Activated naive CD4-positive, alpha-beta T cell treated with anti-CD3 and anti-CD28 coated beads, Interleukin-2, amount 50 U/mL, for 24 hours (primary cell): ENCODE results near the gene MAML2.

ENCODE experiments used
- H3K27ac Mint-ChIP-seq: one replicate; pipeline ENCODE4 v1.8.0; 2021; ENCODE audit warnings: mild to moderate bottlenecking, mixed read lengths
- H3K27me3 Mint-ChIP-seq: one replicate; pipeline ENCODE4 v1.8.0; 2021; ENCODE audit warnings: mixed read lengths
- H3K36me3 Mint-ChIP-seq: one replicate; pipeline ENCODE4 v1.8.0; 2021; ENCODE audit warnings: mixed read lengths
- H3K4me1 Mint-ChIP-seq: one replicate; pipeline ENCODE4 v1.8.0; 2021; ENCODE audit warnings: mixed read lengths
- H3K4me3 Mint-ChIP-seq: one replicate; pipeline ENCODE4 v1.8.0; 2021; ENCODE audit warnings: mild to moderate bottlenecking, mixed read lengths
- H3K9me3 Mint-ChIP-seq: one replicate; pipeline ENCODE4 v1.8.0; 2021; ENCODE audit warnings: mixed read lengths

MAML2 gene

DNA sequence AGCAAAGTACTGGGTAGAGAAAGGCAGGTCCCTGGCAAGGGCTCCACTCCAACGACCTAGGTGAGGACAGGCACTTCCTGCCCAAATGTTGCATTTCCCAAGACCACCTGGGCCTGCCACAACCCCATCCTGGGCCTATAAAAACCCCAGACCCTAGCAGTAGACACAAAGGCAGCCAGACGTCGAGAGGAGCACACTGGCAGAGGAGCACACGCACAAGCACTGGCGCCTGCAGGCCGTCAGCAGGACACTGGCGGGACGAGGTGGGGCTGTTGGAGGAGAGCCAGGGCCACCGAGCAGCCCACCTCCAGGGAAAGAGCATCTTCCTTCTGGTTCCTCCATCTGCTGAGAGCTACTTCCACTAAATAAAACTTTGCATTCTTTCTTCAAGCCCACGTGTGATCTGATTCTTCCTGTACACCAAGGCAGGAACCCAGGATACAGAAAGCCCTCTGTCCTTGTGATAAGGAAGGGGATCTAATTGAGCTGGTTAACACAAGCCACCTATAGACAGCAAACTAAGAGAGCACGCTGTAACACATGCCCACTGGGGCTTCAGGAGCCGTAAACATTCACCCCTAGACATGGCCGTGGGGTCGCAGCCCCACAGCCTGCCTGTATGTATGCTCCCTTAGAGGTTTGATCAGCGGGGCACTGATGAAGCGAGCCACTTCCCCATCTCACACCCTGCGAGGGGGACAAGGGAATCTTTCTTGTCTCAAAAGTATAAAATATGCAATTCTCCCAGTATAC lies 329.4 kb downstream of the MAML2 start:
- Mint-ChIP-seq H3K36me3 (no peaks in the 10 kb centered on the region), H3K27me3 (no peaks in the 10 kb centered on the region), H3K27ac (peak overlapping the region; percentile 96), H3K4me1 (peaks cover 72% of the 10 kb centered on the region), H3K4me3 (peak overlapping the region; percentile 71), H3K9me3 (no peaks in the 10 kb centered on the region)

DNA sequence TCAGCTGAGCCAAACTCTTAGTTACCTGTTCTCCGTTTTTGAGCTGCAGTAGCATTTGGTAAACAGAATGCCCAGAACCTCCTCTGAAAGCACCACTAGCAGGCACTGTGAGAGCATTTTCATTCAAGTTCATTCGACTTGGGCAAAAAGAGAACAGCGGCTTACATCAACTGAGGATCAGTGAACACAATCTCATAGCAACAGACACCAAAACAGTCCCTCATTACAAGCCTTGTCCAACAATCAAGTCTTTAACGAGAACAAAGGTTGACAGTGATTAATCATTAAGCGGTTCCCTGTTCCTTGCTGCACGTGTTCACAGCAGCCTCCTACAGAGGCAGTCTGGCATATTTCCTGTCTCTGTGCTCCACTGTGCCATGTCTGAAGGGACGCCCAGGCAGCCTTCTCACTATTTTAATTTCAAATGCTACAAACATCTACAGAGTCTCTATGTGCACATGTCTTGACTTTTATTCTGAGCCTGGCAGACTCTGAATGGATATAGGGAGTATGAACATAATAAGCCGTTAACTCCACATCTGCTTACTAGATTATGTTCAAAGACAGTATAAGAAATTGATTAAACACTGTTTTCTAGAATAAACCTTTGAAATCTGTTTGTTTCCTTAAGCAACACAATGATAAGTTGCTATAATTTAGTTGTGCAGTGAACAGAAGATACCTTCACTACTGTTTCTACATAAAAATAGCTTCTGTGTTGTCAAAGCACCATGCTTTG lies 330.7 kb downstream of the MAML2 start:
- no peaks in the 10 kb centered on the region for H3K27me3 Mint-ChIP-seq
- peaks cover 77% of the 10 kb centered on the region for H3K4me1 Mint-ChIP-seq
- no peaks in the 10 kb centered on the region for H3K9me3 Mint-ChIP-seq
- peak overlapping the region; percentile 71 for H3K4me3 Mint-ChIP-seq
- H3K36me3 Mint-ChIP-seq = no peaks in the 10 kb centered on the region
- H3K27ac Mint-ChIP-seq = peak overlapping the region; percentile 96

DNA sequence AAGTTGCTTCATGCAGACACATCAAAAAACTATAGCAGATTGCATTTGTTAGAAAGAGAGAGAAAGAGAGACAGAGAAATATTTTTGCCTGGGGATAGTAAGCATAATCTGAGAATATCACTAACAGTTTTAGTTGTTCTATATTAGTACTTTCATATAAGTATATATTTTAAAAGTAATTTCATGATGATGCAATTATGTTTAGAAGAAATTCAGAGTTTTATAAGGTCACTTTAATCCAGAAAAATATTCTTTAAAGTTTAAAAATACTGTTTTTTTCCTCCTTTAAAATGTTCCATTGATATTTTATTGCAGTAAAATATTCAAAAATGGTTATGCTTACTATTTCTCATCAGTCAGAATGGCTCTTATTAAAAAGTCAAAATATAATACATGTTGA lies 332.3 kb downstream of the MAML2 start:
- Mint-ChIP-seq H3K4me1 (peaks cover 68% of the 10 kb centered on the region), H3K9me3 (no peaks in the 10 kb centered on the region), H3K27me3 (no peaks in the 10 kb centered on the region), H3K4me3 (peak overlapping the region; percentile 9), H3K27ac (peak overlapping the region; percentile 92), H3K36me3 (no peaks in the 10 kb centered on the region)

DNA sequence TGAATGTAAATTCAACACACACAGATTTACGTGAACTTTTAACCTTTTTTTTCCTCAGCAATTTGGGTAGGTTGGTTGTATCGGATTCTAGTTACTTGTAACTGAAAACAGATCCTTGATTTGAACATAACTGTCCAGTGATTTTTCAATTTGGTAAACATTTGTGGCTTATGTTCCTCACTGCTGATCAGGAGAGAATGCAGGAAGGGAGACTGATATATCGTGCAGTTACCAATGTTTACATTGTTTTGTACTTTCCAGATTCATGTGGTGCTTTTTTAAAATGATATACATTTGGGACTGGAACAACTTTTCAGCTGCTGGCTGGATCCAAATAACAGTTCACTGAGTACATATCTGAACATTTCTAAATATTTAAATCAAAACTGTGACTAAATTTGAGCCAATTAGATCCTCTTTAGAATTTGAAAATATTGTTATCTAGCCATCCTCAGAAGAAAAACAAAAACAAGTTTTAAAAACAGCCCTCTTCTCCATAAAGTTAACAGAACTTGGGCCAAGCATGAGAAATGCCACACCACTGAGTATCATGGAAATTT lies 334.8 kb downstream of the MAML2 start:
- no peak overlapping the region for H3K4me3 Mint-ChIP-seq
- peaks cover 5% of the 10 kb centered on the region for H3K36me3 Mint-ChIP-seq
- peaks cover 54% of the 10 kb centered on the region for H3K4me1 Mint-ChIP-seq
- no peaks in the 10 kb centered on the region for H3K9me3 Mint-ChIP-seq
- no peaks in the 10 kb centered on the region for H3K27me3 Mint-ChIP-seq
- no peak overlapping the region for H3K27ac Mint-ChIP-seq

DNA sequence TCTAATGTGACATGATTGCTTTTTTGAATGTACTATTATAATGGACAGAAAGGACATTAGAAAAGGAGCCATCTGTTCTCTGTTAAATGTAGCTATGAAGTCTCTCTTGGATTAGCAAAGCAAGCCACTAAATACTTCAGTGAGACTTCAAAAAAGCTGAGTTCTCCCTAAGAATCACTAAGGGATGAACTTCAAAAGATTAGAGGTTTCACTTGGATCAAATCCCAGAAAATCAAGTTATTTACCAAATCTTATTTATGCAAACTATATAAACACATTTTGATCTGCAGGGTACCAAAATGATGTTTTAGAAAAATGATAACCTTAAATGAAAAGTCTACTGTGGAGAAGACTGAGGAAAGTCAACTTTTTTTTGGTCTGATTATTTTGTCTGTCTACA lies 337.0 kb downstream of the MAML2 start:
- Mint-ChIP-seq H3K4me3 (no peak overlapping the region), H3K9me3 (peaks cover 11% of the 10 kb centered on the region), H3K27ac (no peak overlapping the region), H3K27me3 (no peaks in the 10 kb centered on the region), H3K36me3 (peaks cover 19% of the 10 kb centered on the region), H3K4me1 (peaks cover 48% of the 10 kb centered on the region)

DNA sequence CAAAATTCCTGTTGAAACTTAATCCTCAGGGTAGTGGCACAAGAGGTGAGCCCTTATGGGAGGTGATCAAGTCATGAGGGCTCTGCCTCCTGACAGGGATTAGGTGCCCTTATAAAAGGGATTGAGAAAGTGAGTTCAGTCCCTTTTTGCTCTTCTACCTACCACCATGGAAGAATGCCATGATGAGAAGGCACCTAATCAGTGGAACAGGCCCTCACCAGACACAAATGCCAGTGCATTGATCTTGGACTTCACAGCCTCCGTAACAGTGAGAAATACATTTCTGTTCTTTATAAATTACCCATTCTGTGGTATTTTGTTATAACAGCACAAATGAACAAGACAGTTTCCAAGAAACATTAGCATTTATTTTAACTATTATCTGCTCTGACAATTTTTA lies 338.1 kb downstream of the MAML2 start:
- H3K4me1 Mint-ChIP-seq = peaks cover 51% of the 10 kb centered on the region
- H3K4me3 Mint-ChIP-seq = no peak overlapping the region
- peaks cover 11% of the 10 kb centered on the region for H3K9me3 Mint-ChIP-seq
- H3K27me3 Mint-ChIP-seq = no peaks in the 10 kb centered on the region
- no peak overlapping the region for H3K27ac Mint-ChIP-seq
- peaks cover 20% of the 10 kb centered on the region for H3K36me3 Mint-ChIP-seq

DNA sequence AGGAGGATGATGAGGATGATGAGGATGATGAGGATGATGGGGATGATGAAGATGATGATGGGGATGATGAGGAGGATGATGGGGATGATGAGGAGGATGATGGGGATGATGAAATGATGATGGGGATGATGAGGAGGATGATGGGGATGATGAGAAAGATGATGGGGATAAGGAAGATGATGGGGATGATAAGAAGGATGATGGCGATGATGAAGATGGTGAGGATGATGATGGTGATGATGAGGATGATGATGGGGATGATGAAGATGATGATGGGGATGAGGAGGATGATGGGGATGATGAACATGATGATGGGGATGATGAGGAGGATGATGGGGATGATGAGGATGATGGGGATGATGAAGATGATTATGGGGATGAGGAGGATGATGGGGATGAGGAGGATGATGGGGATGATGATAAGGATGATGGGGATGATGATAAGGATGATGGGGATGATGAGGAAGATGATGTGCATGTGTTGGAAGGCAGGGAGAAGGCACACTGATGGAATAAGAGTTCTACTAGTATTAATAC lies 340.2 kb downstream of the MAML2 start:
- peaks cover 11% of the 10 kb centered on the region for H3K9me3 Mint-ChIP-seq
- H3K27ac Mint-ChIP-seq = no peak overlapping the region
- peaks cover 20% of the 10 kb centered on the region for H3K36me3 Mint-ChIP-seq
- no peak overlapping the region for H3K4me3 Mint-ChIP-seq
- peaks cover 57% of the 10 kb centered on the region for H3K4me1 Mint-ChIP-seq
- no peaks in the 10 kb centered on the region for H3K27me3 Mint-ChIP-seq

DNA sequence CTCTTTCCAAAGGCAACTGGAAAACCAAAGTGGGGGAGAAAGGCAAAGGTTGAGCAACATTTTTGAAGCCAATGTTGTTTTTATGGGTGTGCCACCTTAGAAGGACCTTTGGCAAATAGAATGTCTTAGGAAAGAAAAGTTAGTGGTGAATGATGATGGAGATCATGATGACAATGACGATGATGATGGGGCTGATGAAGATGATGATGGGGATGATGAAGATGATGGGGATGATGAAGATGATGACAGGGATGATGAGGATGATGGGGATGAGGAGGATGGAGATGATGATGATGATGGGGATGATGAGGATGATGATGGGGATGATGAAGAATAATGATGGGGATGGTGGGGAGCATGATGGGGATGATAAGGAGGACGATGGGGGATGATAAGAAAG lies 340.7 kb downstream of the MAML2 start:
- Mint-ChIP-seq H3K4me3 (no peak overlapping the region), H3K27ac (no peak overlapping the region), H3K9me3 (peaks cover 11% of the 10 kb centered on the region), H3K4me1 (peaks cover 57% of the 10 kb centered on the region), H3K27me3 (no peaks in the 10 kb centered on the region), H3K36me3 (peaks cover 20% of the 10 kb centered on the region)

DNA sequence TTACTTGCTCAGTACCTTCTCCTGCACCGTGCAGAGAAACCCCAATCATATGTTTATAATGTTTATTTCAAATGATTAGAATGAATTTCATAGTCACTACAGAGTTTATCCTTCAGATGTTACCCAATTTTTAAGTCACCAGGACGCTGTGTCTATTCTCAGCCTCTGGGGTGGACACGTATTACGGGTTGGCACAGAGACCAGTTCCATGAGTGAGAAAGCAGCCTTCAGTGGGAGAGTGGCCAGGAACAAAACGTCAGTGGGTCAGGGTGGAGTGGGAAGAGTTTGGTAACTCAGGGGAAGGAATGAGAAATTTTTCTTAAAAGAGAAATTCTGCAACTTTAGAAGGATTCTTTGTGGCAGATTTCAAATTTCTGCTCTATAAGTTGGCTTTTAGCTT lies 342.0 kb downstream of the MAML2 start:
- Mint-ChIP-seq H3K36me3 (peaks cover 22% of the 10 kb centered on the region), H3K4me1 (peaks cover 59% of the 10 kb centered on the region), H3K27ac (peak overlapping the region; percentile 59), H3K9me3 (peaks cover 11% of the 10 kb centered on the region), H3K27me3 (no peaks in the 10 kb centered on the region), H3K4me3 (no peak overlapping the region)

DNA sequence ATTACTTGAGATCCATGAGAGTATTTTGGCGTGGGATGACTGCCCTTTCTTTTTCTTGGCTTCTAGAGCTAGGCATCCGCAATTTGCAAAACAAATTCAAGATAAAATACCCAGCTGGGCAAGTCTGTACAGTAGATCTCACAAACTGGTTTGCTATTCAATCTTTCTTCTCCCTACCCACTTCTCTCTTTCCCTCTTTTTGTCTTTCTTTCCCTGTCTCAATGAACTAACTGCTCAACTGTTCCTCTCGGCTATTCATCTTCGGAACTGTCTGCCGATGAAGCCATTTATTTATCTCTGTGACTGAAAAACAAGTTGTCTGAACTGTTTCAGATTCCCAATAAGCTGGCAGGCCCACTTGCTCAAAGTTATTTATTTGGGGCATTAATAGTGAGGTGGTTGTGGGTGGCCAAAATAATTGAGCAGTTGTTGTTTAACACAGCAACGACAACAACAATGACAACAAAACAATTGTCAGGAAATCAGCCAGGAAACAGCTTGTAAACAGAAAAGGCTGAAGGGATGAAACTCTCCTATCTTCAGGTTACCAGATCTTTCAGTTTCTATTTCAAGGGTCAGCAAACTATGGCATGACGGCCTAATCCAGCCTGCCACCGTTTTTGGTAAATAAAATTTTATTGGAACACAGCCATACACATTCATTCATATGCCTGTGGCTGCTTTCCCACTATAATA lies 343.1 kb downstream of the MAML2 start:
- Mint-ChIP-seq H3K4me1 (peaks cover 57% of the 10 kb centered on the region), H3K9me3 (peaks cover 11% of the 10 kb centered on the region), H3K36me3 (peaks cover 21% of the 10 kb centered on the region), H3K4me3 (no peak overlapping the region), H3K27ac (peak overlapping the region; percentile 31), H3K27me3 (no peaks in the 10 kb centered on the region)

DNA sequence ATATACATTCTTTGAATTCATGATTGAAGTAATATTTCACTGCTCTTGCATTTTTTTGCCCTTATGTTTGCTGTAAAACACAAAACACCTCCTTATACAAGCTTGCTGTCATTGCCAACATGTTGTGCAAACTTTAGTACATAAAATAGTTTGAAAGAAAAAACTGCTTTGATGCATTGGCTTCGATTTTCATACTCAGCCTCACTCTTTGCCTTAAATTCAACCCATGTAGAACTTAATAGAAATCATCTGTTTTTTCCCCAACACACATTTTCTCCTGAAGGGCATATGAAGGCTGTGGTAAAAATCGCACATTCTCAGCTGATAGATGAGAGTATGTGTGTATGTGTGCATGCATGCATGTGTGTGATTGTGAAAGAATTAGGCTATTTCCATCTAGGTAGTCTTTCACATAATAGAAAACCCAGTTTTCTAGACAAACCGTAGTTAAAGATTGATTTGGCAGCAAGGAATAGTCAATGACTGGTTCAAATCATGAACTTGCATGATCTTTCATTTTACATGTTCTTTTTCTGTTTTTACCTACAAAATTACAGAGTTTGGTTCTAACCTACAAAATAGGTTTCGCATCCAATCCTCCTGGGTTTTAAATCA lies 346.3 kb downstream of the MAML2 start:
- Mint-ChIP-seq H3K27me3 (no peaks in the 10 kb centered on the region), H3K36me3 (peaks cover 12% of the 10 kb centered on the region), H3K4me3 (no peak overlapping the region), H3K27ac (no peak overlapping the region), H3K9me3 (no peaks in the 10 kb centered on the region), H3K4me1 (peaks cover 55% of the 10 kb centered on the region)

DNA sequence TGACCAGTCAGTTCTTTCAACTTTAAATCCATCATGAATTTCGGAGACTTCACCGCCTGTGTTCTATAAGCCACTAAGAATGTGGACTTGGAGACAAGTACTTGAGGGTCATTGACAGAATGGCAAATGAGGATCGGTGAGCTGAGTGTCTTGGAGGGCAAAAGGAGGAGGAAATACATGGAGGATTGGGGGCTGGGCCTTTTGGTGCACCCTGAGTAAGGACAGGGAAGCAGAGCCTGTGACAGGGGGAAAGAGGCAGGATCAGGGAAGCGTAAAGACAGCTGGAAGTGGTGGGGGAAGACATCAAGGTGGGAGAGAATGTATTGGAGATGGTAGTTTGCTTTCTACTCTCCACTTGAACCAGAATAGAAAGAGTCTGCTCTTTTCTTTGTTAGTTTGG lies 348.7 kb downstream of the MAML2 start:
- Mint-ChIP-seq H3K27me3 (no peaks in the 10 kb centered on the region), H3K4me1 (peaks cover 41% of the 10 kb centered on the region), H3K27ac (peak overlapping the region; percentile 69)

DNA sequence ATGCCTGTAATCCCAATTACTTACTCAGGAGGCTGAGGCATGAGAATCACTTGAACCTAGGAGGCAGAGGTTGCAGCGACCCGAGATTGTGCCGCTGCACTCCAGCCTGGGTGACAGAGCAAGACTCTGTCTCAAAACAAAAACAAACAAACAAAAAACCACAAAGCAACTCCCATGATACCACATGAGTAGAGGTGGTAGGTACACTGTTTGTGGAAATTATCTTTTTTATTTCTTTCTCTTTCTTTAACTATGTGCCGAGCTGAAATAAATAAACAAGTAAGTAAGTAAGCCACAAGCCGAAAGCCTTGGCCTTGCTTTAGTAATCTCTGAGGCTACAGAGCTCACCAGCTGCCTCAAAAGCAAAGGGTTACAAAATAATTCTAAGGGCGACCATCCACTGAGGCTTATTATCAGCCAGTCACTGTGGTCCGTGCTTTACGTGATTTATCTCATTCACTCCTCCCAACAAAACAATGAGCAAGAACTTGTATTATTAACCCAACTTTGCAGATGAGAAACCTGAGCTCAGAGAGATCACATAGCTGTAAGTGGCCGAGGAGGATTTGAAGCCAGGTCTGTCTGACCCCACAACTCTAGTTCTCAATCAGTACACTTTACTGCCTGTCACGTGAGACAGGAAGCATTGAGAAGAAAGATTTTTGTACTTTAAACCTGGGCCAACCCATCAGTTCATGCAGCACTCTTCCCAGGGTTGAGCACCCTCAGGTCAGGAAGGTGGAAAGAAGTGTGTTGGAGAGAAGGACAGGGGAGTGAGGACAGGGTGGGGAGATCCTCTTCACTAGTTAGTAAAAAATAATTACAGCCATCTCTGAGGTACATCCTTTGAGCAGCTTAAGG lies 349.3 kb downstream of the MAML2 start:
- Mint-ChIP-seq H3K36me3 (peaks cover 25% of the 10 kb centered on the region), H3K27ac (no peak overlapping the region), H3K27me3 (no peaks in the 10 kb centered on the region), H3K4me3 (no peak overlapping the region), H3K4me1 (peaks cover 38% of the 10 kb centered on the region), H3K9me3 (no peaks in the 10 kb centered on the region)

More for the DNA sequence above, 348.7 kb downstream of the MAML2 start:
- no peak overlapping the region for H3K4me3 Mint-ChIP-seq
- peaks cover 22% of the 10 kb centered on the region for H3K36me3 Mint-ChIP-seq
- H3K9me3 Mint-ChIP-seq = no peaks in the 10 kb centered on the region

DNA sequence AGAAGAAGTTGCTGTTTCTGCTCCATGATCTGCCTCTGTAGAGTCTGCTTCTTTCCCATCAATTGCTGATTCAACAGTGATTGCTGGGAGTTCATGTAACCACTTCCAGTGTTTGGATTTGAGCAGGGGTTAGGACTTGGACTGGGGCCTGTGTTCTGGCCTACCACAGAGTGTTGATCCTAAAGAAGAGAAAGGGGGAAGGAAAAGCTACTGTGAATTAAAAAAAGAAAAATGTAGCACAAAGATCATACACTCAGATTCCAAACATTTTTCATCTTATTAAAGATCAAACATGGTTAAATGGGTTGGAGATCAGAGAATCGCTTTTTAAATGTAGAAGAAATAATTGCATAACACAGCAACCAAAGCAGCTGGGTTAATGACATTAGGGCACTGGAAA lies 351.4 kb downstream of the MAML2 start:
- Mint-ChIP-seq H3K4me1 (peaks cover 32% of the 10 kb centered on the region), H3K4me3 (no peak overlapping the region), H3K27me3 (no peaks in the 10 kb centered on the region), H3K9me3 (no peaks in the 10 kb centered on the region), H3K36me3 (peaks cover 30% of the 10 kb centered on the region), H3K27ac (peak overlapping the region; percentile 59)
